Gastrocnemius medialis (tissue), 4 donors: ENCODE measurements around the gene PTGES.

ENCODE experiments used
- CTCF ChIP-seq, 5 experiments: fragments of 450-650 bp in 3 of 5; fragments of 200-600 bp in 2 of 5; sonication (generic) in 2 of 5; IDR thresholded peaks in 4 of 5; conservative IDR thresholded peaks in 1 of 5; 1 replicate in 4 of 5; 2 replicates in 1 of 5; pipeline ENCODE4 v1.5.1; 2016 to 2019; ENCODE audit warnings: antibody characterized with exemption in 5 of 5, mild to moderate bottlenecking in 3 of 5, moderate library complexity in 3 of 5
- POLR2A ChIP-seq, 2 donors: fragments of 450-650 bp; IDR thresholded peaks; one replicate each; pipeline ENCODE4 v1.6.1; 2017; ENCODE audit warnings: antibody characterized with exemption in 2 of 2, mild to moderate bottlenecking in 2 of 2, moderate library complexity in 2 of 2

GRCh38 chr9:129761293-129761900 lies 8.6 kb upstream of the PTGES start:
- TF ChIP-seq CTCF (IDR thresholded peaks at IDR 0.05 in 4 of 5, conservative IDR thresholded peaks at IDR 0.05 in 1 of 5) = no peak
- no peak for TF ChIP-seq POLR2A (IDR thresholded peaks at IDR 0.05)
